ENCODE measurements around the gene IFNGR1. TPM values are rescaled to one million over a fixed set of nuclear protein-coding genes. Genes with fewer than 3 reads are reported as not detected.

IFNGR1 gene
- total and polyA plus RNA-seq, 10 of the 15 experiments (the other 5 are each of a cell fraction or from before 2014, with no cell fraction given) = 89.0 to 296 (median 138) TPM

DNA sequence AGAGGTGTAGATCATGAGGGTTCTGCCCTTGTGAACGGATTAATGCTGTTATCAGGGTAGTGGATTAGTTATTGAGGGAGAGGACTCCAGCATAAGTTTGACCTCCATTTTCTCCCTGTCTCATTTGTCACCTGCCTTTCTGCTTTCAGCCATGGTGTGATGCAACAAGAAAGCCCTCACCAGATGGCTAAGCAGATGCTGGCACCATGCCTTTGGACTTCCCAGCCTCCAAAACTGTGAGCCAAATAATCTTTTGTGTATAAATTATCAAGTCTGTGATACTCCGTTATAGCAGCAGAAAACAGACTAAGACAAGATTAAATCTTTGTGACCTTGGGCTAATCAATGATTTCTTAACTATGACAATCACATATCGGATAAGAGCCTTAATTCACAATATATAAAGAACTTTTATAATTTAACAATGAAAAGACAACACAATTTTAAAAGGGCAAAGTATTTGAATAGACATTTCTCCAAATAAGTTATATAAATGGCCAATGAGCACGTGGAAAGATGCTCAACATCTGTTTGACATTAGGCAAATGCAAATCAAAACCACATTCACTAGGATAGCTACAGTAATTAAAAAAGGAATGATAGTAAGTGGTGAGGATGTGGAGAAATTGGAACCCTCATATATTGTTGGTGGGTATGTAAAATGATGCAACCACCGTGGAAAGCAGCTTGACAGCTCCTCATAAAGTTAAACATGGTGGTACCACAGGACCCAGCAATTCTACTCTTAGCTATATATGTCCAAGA is 45.3 kb upstream of the IFNGR1 start:
- H4K20me1 ChIP-seq (ENCODE audit: control insufficient read depth, insufficient read depth) = no peaks in the 10 kb centered on the region
- H3K27me3 ChIP-seq (replicated peaks in 1 of 2; ENCODE audit: control insufficient read depth in 2 of 2, insufficient read depth in 2 of 2, low read length in 1 of 2) = no peaks in the 10 kb centered on the region
- H3K27ac ChIP-seq (ENCODE audit: control insufficient read depth, insufficient read depth) = no peak overlapping the region
- 78% methylated on average over 5 of the region's 5 CpGs for WGBS (ENCODE audit: insufficient coverage, insufficient replicate concordance, low lambda C conversion rate, missing lambda C conversion rate)
- in situ Hi-C loops (cut with MboI) = loop anchor here (5.0 kb wide), 2 partner anchors 172 to 368 kb away; no protein-coding TSS in a partner anchor
- BruUV-seq (replicated peaks) = no TSS peak
- SMC1A ChIA-PET (ENCODE audit: uncharacterized antibody, unreplicated experiment) = interaction anchor here (0.9 to 7.9 kb wide), 7 partner anchors 9 to 98 kb away, joined by 3 to 74 read pairs (median 6); no protein-coding TSS in a partner anchor
- FAIRE-seq (no peak), ATAC-seq (no peak), DNase-seq (ENCODE audit: low read depth, low spot score) (no peak)
- no peak overlapping the region for H2AFZ ChIP-seq (ENCODE audit: control insufficient read depth, low read depth, low read length)
- no peak overlapping the region for H3K4me3 ChIP-seq
- H3K36me3 ChIP-seq (ENCODE audit: control insufficient read depth in 2 of 2, insufficient read depth in 2 of 2, low read length in 1 of 2) = no peaks in the 10 kb centered on the region
- H3K79me2 ChIP-seq (ENCODE audit: control insufficient read depth, insufficient read depth, low read length) = no peaks in the 10 kb centered on the region
- H3K9me3 ChIP-seq (replicated peaks; ENCODE audit: control insufficient read depth, insufficient read depth, low read length) = no peaks in the 10 kb centered on the region; the same call in 1 of the 3 replicates
- POLR2A ChIA-PET = no interaction called here
- H3K4me2 ChIP-seq (ENCODE audit: control insufficient read depth, insufficient read depth) = no peak overlapping the region
- H3K4me1 ChIP-seq (ENCODE audit: control insufficient read depth, insufficient read depth, low read length) = peaks cover 13% of the 10 kb centered on the region
- no peak overlapping the region for H3K9ac ChIP-seq (ENCODE audit: control insufficient read depth, insufficient read depth, low read length)
- RAD21 ChIA-PET (ENCODE audit: unreplicated experiment) = interaction anchor here (1.7 to 4.5 kb wide), 5 partner anchors 17 to 187 kb away, joined by 9 to 37 read pairs (median 25); no protein-coding TSS in a partner anchor
- TF ChIP-seq KLF5 (IDR thresholded peaks at IDR 0.05; ENCODE audit: partially characterized antibody) (no peak), ESRRA (IDR thresholded peaks at IDR 0.05; ENCODE audit: low read length) (no peak), ZZZ3 (IDR thresholded peaks at IDR 0.05; ENCODE audit: control insufficient read depth, insufficient read length, low read depth) (no peak), GABPA (IDR thresholded peaks at IDR 0.05; ENCODE audit: low read depth) (no peak), CBX5 (IDR thresholded peaks at IDR 0.05; ENCODE audit: low read depth) (no peak), SUZ12 (IDR thresholded peaks at IDR 0.05; ENCODE audit: unreplicated experiment) (no peak), RFX5 (IDR thresholded peaks at IDR 0.05; ENCODE audit: low read depth, low read length) (no peak), NBN (IDR thresholded peaks at IDR 0.05) (no peak), MXI1 (IDR thresholded peaks at IDR 0.05; ENCODE audit: low read depth, low read length) (no peak), KDM1A (IDR thresholded peaks at IDR 0.05; ENCODE audit: borderline replicate concordance) (no peak), SMARCA5 (IDR thresholded peaks at IDR 0.05) (no peak), TCF3 (IDR thresholded peaks at IDR 0.05; ENCODE audit: borderline replicate concordance, insufficient read depth, low read depth, low read length) (no peak), POLR2A (IDR thresholded peaks at IDR 0.05; ENCODE audit: low read depth, low read length) (no peak), SMAD5 (IDR thresholded peaks at IDR 0.05; ENCODE audit: low read depth) (no peak), KAT2A (conservative IDR thresholded peaks at IDR 0.05; ENCODE audit: control insufficient read depth, low read depth, low read length) (no peak), ZNF217 (IDR thresholded peaks at IDR 0.05) (no peak)
- TF ChIP-seq, protein P1, sequence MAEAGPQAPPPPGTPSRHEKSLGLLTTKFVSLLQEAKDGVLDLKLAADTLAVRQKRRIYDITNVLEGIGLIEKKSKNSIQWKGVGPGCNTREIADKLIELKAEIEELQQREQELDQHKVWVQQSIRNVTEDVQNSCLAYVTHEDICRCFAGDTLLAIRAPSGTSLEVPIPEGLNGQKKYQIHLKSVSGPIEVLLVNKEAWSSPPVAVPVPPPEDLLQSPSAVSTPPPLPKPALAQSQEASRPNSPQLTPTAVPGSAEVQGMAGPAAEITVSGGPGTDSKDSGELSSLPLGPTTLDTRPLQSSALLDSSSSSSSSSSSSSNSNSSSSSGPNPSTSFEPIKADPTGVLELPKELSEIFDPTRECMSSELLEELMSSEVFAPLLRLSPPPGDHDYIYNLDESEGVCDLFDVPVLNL (IDR thresholded peaks at IDR 0.05; ENCODE audit: low read depth, low read length) = no peak
- TF ChIP-seq, protein P2, sequence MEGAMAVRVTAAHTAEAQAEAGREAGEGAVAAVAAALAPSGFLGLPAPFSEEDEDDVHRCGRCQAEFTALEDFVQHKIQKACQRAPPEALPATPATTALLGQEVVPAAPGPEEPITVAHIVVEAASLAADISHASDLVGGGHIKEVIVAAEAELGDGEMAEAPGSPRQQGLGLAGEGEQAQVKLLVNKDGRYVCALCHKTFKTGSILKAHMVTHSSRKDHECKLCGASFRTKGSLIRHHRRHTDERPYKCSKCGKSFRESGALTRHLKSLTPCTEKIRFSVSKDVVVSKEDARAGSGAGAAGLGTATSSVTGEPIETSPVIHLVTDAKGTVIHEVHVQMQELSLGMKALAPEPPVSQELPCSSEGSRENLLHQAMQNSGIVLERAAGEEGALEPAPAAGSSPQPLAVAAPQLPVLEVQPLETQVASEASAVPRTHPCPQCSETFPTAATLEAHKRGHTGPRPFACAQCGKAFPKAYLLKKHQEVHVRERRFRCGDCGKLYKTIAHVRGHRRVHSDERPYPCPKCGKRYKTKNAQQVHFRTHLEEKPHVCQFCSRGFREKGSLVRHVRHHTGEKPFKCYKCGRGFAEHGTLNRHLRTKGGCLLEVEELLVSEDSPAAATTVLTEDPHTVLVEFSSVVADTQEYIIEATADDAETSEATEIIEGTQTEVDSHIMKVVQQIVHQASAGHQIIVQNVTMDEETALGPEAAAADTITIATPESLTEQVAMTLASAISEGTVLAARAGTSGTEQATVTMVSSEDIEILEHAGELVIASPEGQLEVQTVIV (IDR thresholded peaks at IDR 0.05; ENCODE audit: borderline replicate concordance, partially characterized antibody) = no peak
- TF ChIP-seq, protein P3, sequence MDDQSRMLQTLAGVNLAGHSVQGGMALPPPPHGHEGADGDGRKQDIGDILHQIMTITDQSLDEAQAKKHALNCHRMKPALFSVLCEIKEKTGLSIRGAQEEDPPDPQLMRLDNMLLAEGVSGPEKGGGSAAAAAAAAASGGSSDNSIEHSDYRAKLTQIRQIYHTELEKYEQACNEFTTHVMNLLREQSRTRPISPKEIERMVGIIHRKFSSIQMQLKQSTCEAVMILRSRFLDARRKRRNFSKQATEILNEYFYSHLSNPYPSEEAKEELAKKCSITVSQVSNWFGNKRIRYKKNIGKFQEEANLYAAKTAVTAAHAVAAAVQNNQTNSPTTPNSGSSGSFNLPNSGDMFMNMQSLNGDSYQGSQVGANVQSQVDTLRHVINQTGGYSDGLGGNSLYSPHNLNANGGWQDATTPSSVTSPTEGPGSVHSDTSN (IDR thresholded peaks at IDR 0.05; ENCODE audit: insufficient replicate concordance, low read depth, low read length) = no peak
- intact Hi-C loops (cut with micrococcal nuclease; ENCODE audit: unreplicated experiment) = loop anchor here (5.0 to 10.0 kb wide), 2 partner anchors 97 to 660 kb away; no protein-coding TSS in a partner anchor
- CTCF ChIA-PET = interaction anchor here (0.7 to 2.1 kb wide), 5 partner anchors 12 to 475 kb away, joined by 3 to 7 read pairs (median 4); no protein-coding TSS in a partner anchor

Measured in GM12878 (cell line).